Chondrocyte (in vitro differentiated cells): ENCODE measurements around the gene ABCA4. TPM values are rescaled to one million over a fixed set of nuclear protein-coding genes. Genes with fewer than 3 reads are reported as not detected.
"Not testable (repeated sequence)": the region's sequence is repeated elsewhere in the genome, so short reads cannot be mapped to it uniquely, and the experiment has no call there.

ENCODE experiments used
- DNase-seq: peaks from one replicate; pipeline ENCODE4 v3.0.0; 2021; ENCODE audit warnings: mixed read lengths, low spot score
- H3K27ac Mint-ChIP-seq: one replicate; pipeline ENCODE4 v1.8.0; 2021; ENCODE audit warnings: mild to moderate bottlenecking, moderate library complexity, mixed read lengths; ENCODE audit not compliant: unreplicated experiment
- H3K27me3 Mint-ChIP-seq: 2 replicates; pipeline ENCODE4 v1.8.0; 2021; ENCODE audit warnings: low read depth, mixed read lengths
- H3K36me3 Mint-ChIP-seq: 2 replicates; pipeline ENCODE4 v1.8.0; 2021; ENCODE audit warnings: low read depth, mixed read lengths
- H3K4me1 Mint-ChIP-seq: 2 replicates; pipeline ENCODE4 v1.8.0; 2021; ENCODE audit warnings: low read depth, mild to moderate bottlenecking, mixed read lengths
- H3K4me3 Mint-ChIP-seq: one replicate; pipeline ENCODE4 v1.8.0; 2021; ENCODE audit warnings: mild to moderate bottlenecking, moderate library complexity, mixed read lengths; ENCODE audit not compliant: unreplicated experiment
- H3K9me3 Mint-ChIP-seq: 2 replicates; pipeline ENCODE4 v1.8.0; 2021; ENCODE audit warnings: low read depth, mixed read lengths
- CTCF ChIP-seq: fragments of 200-600 bp; sonication (generic); IDR thresholded peaks from 2 replicates; pipeline ENCODE4 v1.5.0; 2021; ENCODE audit warnings: antibody characterized with exemption, mild to moderate bottlenecking, moderate library complexity
- total RNA-seq: library from RNA; stranded (reverse); gene quantifications from 3 replicates; pipeline ENCODE4 v1.2.1, GENCODE V29; 2021

Gene ABCA4
- total RNA-seq, 1 donor from 2014 or later: 0.22 TPM

DNA sequence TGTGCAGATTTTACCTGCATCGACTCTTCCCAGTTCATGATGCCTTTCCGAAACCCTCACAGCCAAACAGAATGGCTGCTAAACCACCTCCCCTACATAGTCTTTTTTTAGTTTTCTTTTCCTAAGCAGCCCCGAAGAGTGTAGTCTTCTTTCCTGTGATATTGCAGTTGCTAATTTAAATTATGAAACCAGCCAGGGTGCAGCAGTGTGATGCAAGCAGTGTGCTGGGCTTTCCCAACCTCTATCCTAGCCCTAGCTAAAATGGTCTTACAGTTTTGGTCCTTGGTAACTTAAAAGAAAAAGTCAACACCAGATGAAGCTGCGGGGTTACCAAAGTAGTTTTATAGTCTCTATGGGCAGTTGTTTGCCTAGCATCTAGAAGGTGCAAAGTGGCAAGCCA is 129.7 kb downstream of the ABCA4 start:
- no peak overlapping the region for H3K4me3 Mint-ChIP-seq
- H3K4me1 Mint-ChIP-seq: peaks cover 36% of the 10 kb centered on the region
- no peak for DNase-seq
- TF ChIP-seq CTCF: no peak
- H3K36me3 Mint-ChIP-seq: no peaks in the 10 kb centered on the region
- no peaks in the 10 kb centered on the region for H3K27me3 Mint-ChIP-seq
- H3K27ac Mint-ChIP-seq: no peak overlapping the region
- no peaks in the 10 kb centered on the region for H3K9me3 Mint-ChIP-seq

DNA sequence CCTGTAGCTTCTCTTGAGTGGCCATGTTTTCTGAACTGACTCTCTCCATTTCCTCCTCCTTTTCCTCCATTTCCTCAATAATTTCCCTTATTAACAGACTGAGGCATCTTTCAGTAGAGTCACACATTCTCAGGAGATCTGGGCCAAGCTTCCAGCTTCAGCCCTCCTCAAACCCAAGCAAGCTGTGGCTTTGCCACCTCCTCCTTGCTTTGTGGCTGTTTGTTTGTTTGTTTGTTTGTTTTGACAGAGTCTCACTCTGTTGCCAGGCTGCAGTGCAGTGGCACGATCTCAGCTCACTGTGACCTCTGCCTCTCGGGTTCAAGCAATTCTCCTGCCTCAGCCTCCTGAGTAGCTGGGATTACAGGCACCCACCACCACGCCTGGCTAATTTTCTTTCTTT is 130.5 kb downstream of the ABCA4 start:
- peaks cover 29% of the 10 kb centered on the region for H3K4me1 Mint-ChIP-seq
- not testable (repeated sequence) for H3K27me3 Mint-ChIP-seq, H3K27ac Mint-ChIP-seq, H3K9me3 Mint-ChIP-seq, DNase-seq, H3K4me3 Mint-ChIP-seq, H3K36me3 Mint-ChIP-seq

- DNase-seq: no peak
- Mint-ChIP-seq H3K4me3 (no peak overlapping the region), H3K4me1 (peaks cover 29% of the 10 kb centered on the region), H3K27ac (no peak overlapping the region), H3K27me3 (no peaks in the 10 kb centered on the region), H3K36me3 (no peaks in the 10 kb centered on the region), H3K9me3 (no peaks in the 10 kb centered on the region)
- no peak for TF ChIP-seq CTCF
Measured at GRCh38 chr1:93990010-93990409, 130.9 kb downstream of the ABCA4 start.

GRCh38 chr1:93989601-93990000 is 131.3 kb downstream of the ABCA4 start:
- peaks cover 29% of the 10 kb centered on the region for H3K4me1 Mint-ChIP-seq
- DNase-seq: no peak
- no peaks in the 10 kb centered on the region for H3K36me3 Mint-ChIP-seq

GRCh38 chr1:93988634-93989350 is 132.2 kb downstream of the ABCA4 start:
- Mint-ChIP-seq H3K4me3 (no peak overlapping the region), H3K27me3 (no peaks in the 10 kb centered on the region), H3K36me3 (no peaks in the 10 kb centered on the region), H3K4me1 (peaks cover 26% of the 10 kb centered on the region), H3K9me3 (no peaks in the 10 kb centered on the region), H3K27ac (peak overlapping the region; percentile 72)
- no peak for DNase-seq
- no peak for TF ChIP-seq CTCF

More at GRCh38 chr1:93989601-93990000, 131.3 kb downstream of the ABCA4 start:
- Mint-ChIP-seq H3K9me3 (no peaks in the 10 kb centered on the region), H3K27ac (peak overlapping the region; percentile 22), H3K4me3 (no peak overlapping the region), H3K27me3 (no peaks in the 10 kb centered on the region)
- no peak for TF ChIP-seq CTCF

DNA sequence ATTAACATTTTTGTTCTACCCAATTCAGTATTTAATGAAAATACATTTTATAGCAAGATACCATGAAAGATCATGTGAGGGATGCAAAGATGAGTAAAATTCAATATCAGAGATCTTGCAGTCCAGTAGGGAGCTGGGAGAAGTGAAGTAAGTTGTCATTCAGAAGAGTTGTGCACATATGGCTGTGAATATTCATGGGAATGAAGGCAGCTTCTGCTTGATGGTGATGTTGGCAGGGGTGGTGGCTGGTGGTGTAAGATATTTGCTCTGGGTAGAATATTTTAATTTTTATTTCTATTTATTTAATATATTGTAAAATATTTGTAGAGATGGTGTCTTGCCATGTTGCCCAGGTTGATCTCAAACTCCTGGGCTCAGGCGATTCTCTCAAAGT is 139.7 kb downstream of the ABCA4 start:
- H3K27ac Mint-ChIP-seq: no peak overlapping the region
- H3K27me3 Mint-ChIP-seq: no peaks in the 10 kb centered on the region

More for the DNA sequence above, 139.7 kb downstream of the ABCA4 start:
- Mint-ChIP-seq H3K4me3 (no peak overlapping the region), H3K36me3 (no peaks in the 10 kb centered on the region), H3K9me3 (no peaks in the 10 kb centered on the region), H3K4me1 (peaks cover 38% of the 10 kb centered on the region)
- DNase-seq: no peak
- TF ChIP-seq CTCF: no peak
